Omental fat pad (tissue), 4 donors: ENCODE results near the gene ATIC. TPM values are rescaled to one million over a fixed set of nuclear protein-coding genes. Genes with fewer than 3 reads are reported as not detected.

Experiments used
- ATAC-seq: fragments of 150-250 bp; one replicate; pipeline ENCODE4 v1.9.1; 2016; ENCODE audit warnings: mild to moderate bottlenecking, moderate library complexity; ENCODE audit not compliant: low FRiP score
- DNase-seq: peaks from one replicate; pipeline ENCODE4 v3.0.0-alpha.2; 2019; ENCODE audit warnings: low spot score
- CTCF ChIP-seq, 3 donors: fragments of 450-650 bp; IDR thresholded peaks; one replicate each; pipeline ENCODE4 v1.5.1; 2016 to 2017; ENCODE audit warnings: antibody characterized with exemption in 3 of 3, mild to moderate bottlenecking in 3 of 3, moderate library complexity in 2 of 3
- total RNA-seq, 4 donors: library from RNA; depleted of rRNA; stranded (reverse); fragments of >200 nt; gene quantifications; one replicate each; pipeline ENCODE4 v1.1.0, GENCODE V29; 2016

Gene ATIC
- total RNA-seq, 4 donors from 2014 or later = 28.2 to 62.1 (median 35.9) TPM

- no peak for ATAC-seq
These were observed 84.0 kb downstream of the ATIC start for GRCh38 chr2:215395687-215396460.

GRCh38 chr2:215396595-215397313 lies 84.9 kb downstream of the ATIC start:
- no peak for DNase-seq
- TF ChIP-seq CTCF (IDR thresholded peaks at IDR 0.05) = no peak
- ATAC-seq = peak; percentile 37

More at GRCh38 chr2:215395687-215396460, 84.0 kb downstream of the ATIC start:
- DNase-seq = no peak
- TF ChIP-seq CTCF (IDR thresholded peaks at IDR 0.05) = no peak

- no peak for TF ChIP-seq CTCF (IDR thresholded peaks at IDR 0.05)
- DNase-seq (no peak), ATAC-seq (no peak)
These were observed 85.9 kb downstream of the ATIC start for GRCh38 chr2:215397632-215398341.

GRCh38 chr2:215399067-215399716 lies 87.3 kb downstream of the ATIC start:
- TF ChIP-seq CTCF (IDR thresholded peaks at IDR 0.05) = no peak
- DNase-seq (no peak), ATAC-seq (no peak)

Other genes starting within 250 kb of the ATIC start
- gene ABCA12, start 173.4 kb upstream of the ATIC start, total RNA-seq = not detected
- 100 to 1,000 TPM in 3 of 4 donors, 10 to 100 TPM in 1; 89.6 to 220 (median 177) TPM for gene FN1, start 124.0 kb downstream of the ATIC start, total RNA-seq